Loucy (cell line): Measurements from ENCODE around the gene CLNK.

ENCODE experiments used
- CTCF ChIP-seq: fragments of 200-600 bp; sonication (generic); conservative IDR thresholded peaks from 2 replicates; pipeline ENCODE4 v1.5.1; 2014; ENCODE audit warnings: mild to moderate bottlenecking, antibody characterized with exemption, low read length
- EZH2phosphoT487 ChIP-seq: fragments of 200-600 bp; IDR thresholded peaks from 2 replicates; pipeline ENCODE4 v1.6.1; 2018; ENCODE audit warnings: antibody characterized with exemption, mild to moderate bottlenecking, moderate library complexity, borderline replicate concordance

- no peak for TF ChIP-seq CTCF
- TF ChIP-seq EZH2phosphoT487: no peak
These were observed 131.8 kb downstream of the CLNK start for GRCh38 chr4:10552591-10553280.
